ENCODE measurements around the gene NXF3.
"Not testable (repeated sequence)": the region's sequence is repeated elsewhere in the genome, so short reads cannot be mapped to it uniquely, and the experiment has no call there.

DNA sequence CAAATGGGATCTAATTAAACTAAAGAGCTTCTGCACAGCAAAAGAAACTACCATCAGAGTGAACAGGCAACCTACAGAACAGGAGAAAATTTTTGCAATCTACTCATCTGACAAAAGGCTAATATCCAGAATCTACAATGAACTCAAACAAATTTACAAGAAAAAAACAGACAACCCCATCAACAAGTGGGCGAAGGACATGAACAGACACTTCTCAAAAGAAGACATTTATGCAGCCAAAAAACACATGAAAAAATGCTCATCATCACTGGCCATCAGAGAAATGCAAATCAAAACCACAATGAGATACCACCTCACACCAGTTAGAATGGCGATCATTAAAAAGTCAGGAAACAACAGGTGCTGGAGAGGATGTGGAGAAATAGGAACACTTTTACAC is 43.6 kb upstream of the NXF3 start:
- TF ChIP-seq POLR2A, CTCF (IDR thresholded peaks at IDR 0.05): not testable (repeated sequence)

All from esophagus squamous epithelium (tissue), 4 donors.